HepG2 (cell line): Measurements from ENCODE around the gene DCAF15. TPM values are rescaled to one million over a fixed set of nuclear protein-coding genes. Genes with fewer than 3 reads are reported as not detected.

Source experiments
- ARNTL ChIP-seq: sonication (generic); formaldehyde crosslinking; IDR thresholded peaks from 2 replicates; pipeline ENCODE4 v1.4.0; 2020; ENCODE audit warnings: mild to moderate bottlenecking, missing genetic modification reagents
- BRF2 ChIP-seq: sonication (generic); formaldehyde crosslinking; IDR thresholded peaks from 2 replicates; pipeline ENCODE4 v1.8.1; 2022; ENCODE audit warnings: mild to moderate bottlenecking, missing genetic modification reagents
- GPN1 ChIP-seq: sonication (generic); formaldehyde crosslinking; IDR thresholded peaks from 2 replicates; pipeline ENCODE4 v1.5.1; 2020; ENCODE audit warnings: missing genetic modification reagents, borderline replicate concordance
- IKZF1 ChIP-seq: fragments of 450-650 bp; IDR thresholded peaks from 2 replicates; pipeline ENCODE4 v1.7.1; 2016
- MTERF4 ChIP-seq: sonication (generic); formaldehyde crosslinking; IDR thresholded peaks from 2 replicates; pipeline ENCODE4 v1.8.0; 2023; ENCODE audit warnings: mild to moderate bottlenecking, missing genetic modification reagents
- MXI1 ChIP-seq: IDR thresholded peaks from 3 replicates; pipeline ENCODE4 v1.6.1; 2012; ENCODE audit warnings: low read depth, low read length, inconsistent platforms, borderline replicate concordance
- NCOA2 ChIP-seq: sonication (generic); formaldehyde crosslinking; IDR thresholded peaks from 2 replicates; pipeline ENCODE4 v1.8.0; 2022; ENCODE audit warnings: inconsistent platforms
- NFATC3 ChIP-seq: sonication (generic); formaldehyde crosslinking; IDR thresholded peaks from 2 replicates; pipeline ENCODE4 v1.5.1; 2020; ENCODE audit warnings: mild to moderate bottlenecking, missing genetic modification reagents
- POLR2A ChIP-seq, 2 experiments: IDR thresholded peaks; 2 replicates each; pipeline ENCODE4 v1.6.1; 2011; ENCODE audit warnings: low read depth in 2 of 2, low read length in 2 of 2, mild to moderate bottlenecking in 1 of 2, moderate library complexity in 1 of 2; ENCODE audit not compliant: insufficient read depth in 1 of 2
- SALL2 ChIP-seq: sonication (generic); formaldehyde crosslinking; IDR thresholded peaks from 2 replicates; pipeline ENCODE4 v1.8.1; 2023; ENCODE audit warnings: mild to moderate bottlenecking, missing genetic modification reagents, inconsistent platforms
- SNAPC4 ChIP-seq: sonication (generic); formaldehyde crosslinking; IDR thresholded peaks from 2 replicates; pipeline ENCODE4 v1.4.0; 2020; ENCODE audit warnings: mild to moderate bottlenecking, missing genetic modification reagents
- ZBTB46 ChIP-seq: sonication (generic); formaldehyde crosslinking; IDR thresholded peaks from 2 replicates; pipeline ENCODE4 v1.4.0; 2020; ENCODE audit warnings: mild to moderate bottlenecking, missing genetic modification reagents, borderline replicate concordance
- ZNF121 ChIP-seq: sonication (generic); formaldehyde crosslinking; IDR thresholded peaks from 2 replicates; pipeline ENCODE4 v1.5.0; 2020; ENCODE audit warnings: mild to moderate bottlenecking, missing genetic modification reagents
- ZNF432 ChIP-seq: sonication (generic); formaldehyde crosslinking; IDR thresholded peaks from 2 replicates; pipeline ENCODE4 v1.5.0; 2020; ENCODE audit warnings: missing genetic modification reagents, mild to moderate bottlenecking, borderline replicate concordance
- ZNF557 ChIP-seq: sonication (generic); formaldehyde crosslinking; IDR thresholded peaks from 2 replicates; pipeline ENCODE4 v1.4.0; 2020; ENCODE audit warnings: missing genetic modification reagents
- ZNF607 ChIP-seq: sonication (generic); formaldehyde crosslinking; IDR thresholded peaks from 2 replicates; pipeline ENCODE4 v1.5.1; 2020; ENCODE audit warnings: missing genetic modification reagents, mild to moderate bottlenecking, borderline replicate concordance
- ZNF784 ChIP-seq: sonication (generic); formaldehyde crosslinking; IDR thresholded peaks from 2 replicates; pipeline ENCODE4 v1.5.1; 2020; ENCODE audit warnings: missing genetic modification reagents, mild to moderate bottlenecking, borderline replicate concordance
- polyA plus RNA-seq, 8 experiments: library from polyadenylated mRNA; depleted of rRNA in 3 of 8; stranded (reverse) in 7 of 8; unstranded in 1 of 8; fragments of >200 nt; fragmentation: Illumina TruSeq in 4 of 8; extraction: Trizol in 4 of 8; gene quantifications; 2 replicates each; pipeline versions ENCODE4 v1.2.1 to v1.2.3, GENCODE V29; 2011 to 2016; ENCODE audit warnings: low read depth in 4 of 8, missing spikeins in 1 of 8, mixed read lengths in 1 of 8; ENCODE audit not compliant: insufficient read depth in 1 of 8
- total RNA-seq, 5 experiments: library from RNA; depleted of rRNA; stranded (reverse); fragments of >200 nt; fragmentation: Illumina TruSeq; extraction: Trizol; gene quantifications; 2 replicates each; pipeline ENCODE4 v1.2.3, GENCODE V29; 2016; ENCODE audit warnings: low read depth in 1 of 5

The DCAF15 gene
- total and polyA plus RNA-seq, 2 of the 13 experiments (the other 11 are each of a cell fraction or from before 2014, with no cell fraction given): 13.6 to 14.0 TPM

GRCh38 chr19:13905634-13906520, 46.4 kb upstream of the DCAF15 start, which contains the start of the genes BRME1 and CC2D1A (continued):
- 0 out of 2 replicates have a peak, but pooled peaks have one; percentile 6 for TF ChIP-seq SNAPC4 (CRISPR knock-in tag)
- TF ChIP-seq ZNF784 (CRISPR knock-in tag): no peak
- no peak; the same call in 1 of the 2 replicates for TF ChIP-seq GPN1 (CRISPR knock-in tag)
- TF ChIP-seq BRF2 (CRISPR knock-in tag): no peak; the same call in 1 of the 2 replicates
- 0 out of 2 replicates have a peak, but pooled peaks have one; percentile 71 for TF ChIP-seq ZNF557 (CRISPR knock-in tag)
- no peak for TF ChIP-seq ZBTB46 (CRISPR knock-in tag)
- TF ChIP-seq MXI1: peak; percentile 64; the same call in 1 of the 3 replicates
- no peak for TF ChIP-seq ZNF432
- 0 out of 2 replicates have a peak, but pooled peaks have one; percentile 18 for TF ChIP-seq ARNTL (CRISPR knock-in tag)
- no peak for TF ChIP-seq ZNF121 (CRISPR knock-in tag)
- peak; percentile 53 for TF ChIP-seq NCOA2
- TF ChIP-seq ZNF607 (CRISPR knock-in tag): peak; percentile 50; the same call in 1 of the 2 replicates
- TF ChIP-seq SALL2 (CRISPR knock-in tag): peak; percentile 90
- TF ChIP-seq NFATC3 (CRISPR knock-in tag): 0 out of 2 replicates have a peak, but pooled peaks have one; percentile 37
- no peak for TF ChIP-seq IKZF1
- peak; percentile 59 to 69 for TF ChIP-seq POLR2A (IDR thresholded peaks at IDR 0.05; ENCODE audit: insufficient read depth in 1 of 2, low read depth in 2 of 2, low read length in 2 of 2)
- TF ChIP-seq MTERF4 (CRISPR knock-in tag): peak; percentile 87
